GM20431 (cell line): ENCODE measurements around the gene SNED1.
"Not testable (repeated sequence)": the region's sequence is repeated elsewhere in the genome, so short reads cannot be mapped to it uniquely, and the experiment has no call there.

Experiments used
- in situ Hi-C: fragments of 300-500 bp; cut with MseI, MboI; formaldehyde crosslinking; loops from one replicate; pipeline ENCODE4 v1.15.0; 2020; ENCODE audit warnings: low sequenced_read_pairs; ENCODE audit not compliant: unreplicated experiment

The SNED1 gene

DNA sequence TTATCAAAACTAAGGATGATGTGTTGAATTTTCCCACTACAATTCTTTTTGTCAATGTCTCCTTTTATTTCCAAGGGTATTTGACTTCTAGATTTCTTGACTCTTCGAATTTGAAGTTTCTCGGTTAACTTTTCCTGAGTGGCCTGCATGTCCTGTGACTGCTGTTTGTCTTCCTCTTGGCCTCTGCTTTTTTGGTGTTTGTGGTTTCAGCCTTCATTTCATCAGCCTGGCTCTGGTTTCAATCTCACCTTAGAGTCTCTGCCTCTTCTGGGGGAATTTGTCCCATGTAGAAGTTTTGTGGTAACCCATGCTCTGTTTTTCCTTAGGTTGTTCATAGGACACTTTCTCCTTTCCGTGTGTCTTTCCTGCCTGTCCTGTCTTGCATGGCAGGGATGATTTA lies 28.3 kb upstream of the SNED1 start:
- in situ Hi-C loops, result no loop called here

DNA sequence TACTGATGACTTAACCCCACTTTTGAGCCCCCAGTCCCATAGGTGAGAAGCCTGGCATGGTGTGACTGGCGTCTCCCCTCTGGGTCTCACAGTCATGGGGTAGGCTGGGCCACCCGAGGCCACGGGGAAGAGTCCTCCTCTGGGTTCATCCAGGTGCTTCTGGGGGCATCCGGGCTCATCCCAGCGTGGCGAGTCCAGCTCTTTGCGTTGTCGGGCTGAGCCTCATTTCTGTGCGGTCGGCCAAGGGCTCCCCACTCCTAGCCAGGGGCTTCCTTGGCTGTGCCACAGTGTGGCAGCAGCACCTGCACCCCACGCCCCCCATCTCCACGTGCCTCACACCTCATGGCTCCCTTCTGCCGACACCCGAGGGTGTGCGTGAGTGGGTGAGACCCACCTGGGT lies 27.6 kb upstream of the SNED1 start:
- in situ Hi-C loops, result no loop called here

DNA sequence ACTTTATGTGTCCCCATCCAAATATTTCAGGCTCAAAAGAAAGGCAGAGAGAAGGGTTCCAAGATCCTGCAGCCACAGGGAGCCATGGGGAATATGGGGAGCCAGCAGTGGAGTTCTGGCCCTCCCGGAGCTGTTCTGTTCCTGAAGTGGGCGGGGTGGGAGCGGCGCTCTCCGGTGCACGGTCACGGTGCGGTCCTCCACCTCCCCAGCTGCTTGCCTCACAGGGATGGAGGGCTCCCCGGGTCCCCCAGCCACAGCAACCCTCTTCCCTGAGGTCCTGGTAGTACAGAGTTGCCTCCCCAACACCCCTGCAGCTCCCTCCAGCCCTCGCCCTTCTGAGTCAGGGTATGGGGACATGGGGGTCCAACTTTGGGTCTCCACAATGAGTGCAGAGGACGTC lies 26.2 kb upstream of the SNED1 start:
- in situ Hi-C loops, result no loop called here

DNA sequence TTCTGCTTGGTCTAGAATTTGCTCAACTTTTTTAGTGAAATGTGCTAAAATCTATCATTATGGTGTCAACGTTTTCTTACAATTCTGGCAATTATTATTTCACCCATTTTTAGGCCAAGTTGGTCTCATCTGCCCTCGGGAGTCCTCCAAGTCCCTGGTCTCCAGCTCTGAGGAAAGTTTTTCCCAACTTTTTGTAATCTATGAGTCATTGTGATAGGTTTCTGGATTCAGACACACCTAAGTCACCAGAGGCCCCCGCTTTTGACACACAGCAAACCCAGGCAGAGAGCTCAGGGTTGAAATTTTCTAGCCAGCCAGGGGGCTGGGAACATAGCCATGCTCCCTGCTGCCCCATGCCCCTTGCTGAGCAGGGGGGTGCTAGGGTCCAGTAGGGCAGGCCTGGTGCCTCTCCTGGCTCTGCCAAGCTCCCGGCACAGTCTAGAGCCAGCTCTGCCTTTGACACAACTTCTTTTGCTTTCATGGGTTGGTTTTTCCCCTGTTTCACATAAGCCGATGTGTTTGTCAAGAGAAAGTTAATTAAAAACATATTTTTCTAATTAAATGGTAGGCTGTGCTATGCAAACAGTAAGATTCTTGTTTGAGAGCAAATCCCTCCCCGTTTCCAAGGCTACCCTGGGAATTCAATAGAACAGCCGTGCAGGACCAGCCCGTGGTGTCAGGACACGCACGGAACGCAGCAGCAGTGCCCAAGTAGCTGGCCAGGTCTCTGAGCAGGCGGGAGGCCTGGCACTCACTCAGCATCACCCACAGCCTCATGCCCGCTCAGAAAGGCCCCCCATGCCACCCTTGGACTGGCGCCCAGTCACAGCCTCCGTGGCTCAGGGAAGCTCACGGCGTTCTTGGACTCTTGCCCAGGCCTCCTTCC lies 25.5 kb upstream of the SNED1 start:
- in situ Hi-C loops, result no loop called here

DNA sequence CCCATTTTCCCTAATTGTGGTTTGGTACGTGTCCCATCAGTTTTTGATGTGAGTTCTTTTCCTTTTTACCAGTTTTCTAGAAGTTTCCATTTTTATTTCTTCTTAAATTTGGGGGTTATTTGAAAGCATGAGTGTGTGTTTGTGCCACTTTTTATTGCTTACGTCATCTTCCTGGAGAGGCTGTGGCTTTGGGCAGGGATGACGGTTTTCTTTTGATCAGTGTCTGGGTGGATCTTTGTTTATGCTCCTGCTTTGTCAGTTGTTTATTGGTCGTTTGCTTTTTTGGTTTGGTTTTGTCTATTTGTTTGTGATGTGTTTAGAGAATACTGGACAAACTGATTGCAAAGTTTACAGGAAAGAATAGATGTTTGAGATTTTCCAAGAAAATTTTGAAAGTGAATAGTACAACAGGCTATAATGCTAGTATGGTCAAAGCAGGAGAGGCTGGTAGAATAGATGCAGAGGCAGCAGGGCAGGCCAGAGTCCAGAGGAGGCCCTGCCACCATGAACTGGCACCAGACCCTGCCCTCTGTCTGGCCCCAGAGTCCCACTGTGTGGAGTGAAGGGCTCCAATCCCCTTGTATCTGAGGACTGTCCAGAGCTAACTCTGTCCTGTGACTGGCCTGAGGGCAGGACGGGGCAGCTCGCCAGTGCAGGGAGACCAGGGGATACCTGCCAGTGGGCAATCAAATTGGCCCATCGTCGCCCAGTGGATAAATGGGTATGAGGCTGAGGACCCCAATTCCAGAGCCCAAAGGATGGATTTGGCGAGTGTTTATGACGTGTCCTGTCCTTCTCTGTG lies 23.4 kb upstream of the SNED1 start:
- in situ Hi-C loops, result no loop called here

DNA sequence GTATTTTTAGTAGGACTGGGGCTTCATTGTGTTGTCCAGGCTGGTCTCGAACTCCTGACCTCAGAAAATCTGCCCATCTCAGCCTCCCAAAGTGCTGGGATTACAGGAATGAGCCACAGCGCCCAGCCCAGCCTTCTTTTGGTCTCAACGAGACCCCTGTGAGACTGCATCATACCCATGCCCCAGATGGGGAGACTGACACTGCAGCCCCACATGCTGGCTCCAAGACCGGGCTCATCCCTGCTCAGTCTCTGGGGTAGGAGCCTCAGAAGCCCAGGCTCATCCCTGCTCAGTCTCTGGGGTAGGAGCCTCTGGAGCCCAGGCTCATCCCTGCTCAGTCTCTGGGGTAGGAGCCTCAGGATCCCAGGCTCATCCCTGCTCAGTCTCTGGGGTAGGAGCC lies 22.5 kb upstream of the SNED1 start:
- in situ Hi-C loops, result not testable (repeated sequence)

DNA sequence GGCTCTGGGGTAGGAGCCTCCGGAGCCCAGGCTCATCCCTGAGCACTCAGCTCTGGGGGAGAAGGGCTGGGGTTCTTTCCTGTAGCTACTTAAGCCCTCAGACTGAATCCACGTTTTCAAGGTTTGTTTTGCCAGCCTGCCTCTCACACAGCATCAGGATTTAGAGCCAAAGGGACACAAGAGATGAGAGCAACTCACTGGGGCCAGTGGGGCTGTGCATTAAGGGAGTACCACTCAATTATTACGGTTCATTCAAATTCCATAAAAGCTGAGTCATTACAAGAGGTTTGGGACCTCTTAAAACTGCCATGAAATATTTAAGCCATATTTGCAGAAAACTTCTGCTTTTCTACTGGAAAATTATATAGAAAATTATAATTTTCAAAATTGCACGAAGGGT lies 17.1 kb upstream of the SNED1 start:
- in situ Hi-C loops, result no loop called here

DNA sequence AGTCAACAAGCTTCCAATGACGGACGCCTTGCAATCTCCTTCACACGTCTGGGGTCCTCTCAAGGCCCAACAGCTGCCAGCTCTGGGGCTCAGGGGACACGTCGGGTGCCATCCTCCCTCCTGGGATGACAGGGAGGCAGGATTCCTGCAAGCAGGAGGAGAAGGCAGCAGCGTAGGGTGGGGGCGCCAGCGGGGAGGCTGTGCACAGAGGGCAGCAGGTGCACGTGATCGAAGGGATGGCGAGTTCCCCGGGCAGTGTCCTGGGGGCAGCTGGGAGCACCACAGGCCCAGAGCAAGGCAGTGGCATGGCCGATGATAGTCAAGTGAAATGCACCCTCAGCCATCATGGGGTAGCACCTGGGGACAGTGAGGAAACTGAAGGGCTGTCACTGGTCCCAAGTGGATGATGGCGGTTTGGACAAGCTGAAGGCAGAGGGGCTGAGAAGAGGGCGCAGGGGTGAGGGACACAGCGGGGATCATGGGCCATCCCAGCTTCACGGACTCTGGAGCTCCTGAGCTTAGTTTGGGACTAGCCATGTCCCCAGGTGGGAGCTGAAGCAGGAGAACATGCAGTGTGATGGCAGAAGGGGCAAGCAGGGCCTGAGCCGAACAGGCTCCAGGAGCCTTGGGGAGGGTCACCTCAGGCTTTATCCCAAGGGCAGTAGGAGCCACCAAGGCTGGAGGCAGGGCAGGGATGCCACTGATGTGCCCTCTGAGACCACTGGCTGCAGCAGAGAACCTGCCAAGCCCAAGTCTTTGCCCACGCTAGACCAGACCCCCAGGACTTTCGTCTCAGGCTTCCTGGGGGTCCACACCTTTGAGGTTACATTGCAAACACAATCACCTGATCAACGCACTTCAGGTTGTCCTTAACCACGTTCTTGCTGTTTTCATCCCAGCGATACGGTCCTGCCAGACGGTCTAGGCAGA lies 16.3 kb upstream of the SNED1 start:
- in situ Hi-C loops, result no loop called here

DNA sequence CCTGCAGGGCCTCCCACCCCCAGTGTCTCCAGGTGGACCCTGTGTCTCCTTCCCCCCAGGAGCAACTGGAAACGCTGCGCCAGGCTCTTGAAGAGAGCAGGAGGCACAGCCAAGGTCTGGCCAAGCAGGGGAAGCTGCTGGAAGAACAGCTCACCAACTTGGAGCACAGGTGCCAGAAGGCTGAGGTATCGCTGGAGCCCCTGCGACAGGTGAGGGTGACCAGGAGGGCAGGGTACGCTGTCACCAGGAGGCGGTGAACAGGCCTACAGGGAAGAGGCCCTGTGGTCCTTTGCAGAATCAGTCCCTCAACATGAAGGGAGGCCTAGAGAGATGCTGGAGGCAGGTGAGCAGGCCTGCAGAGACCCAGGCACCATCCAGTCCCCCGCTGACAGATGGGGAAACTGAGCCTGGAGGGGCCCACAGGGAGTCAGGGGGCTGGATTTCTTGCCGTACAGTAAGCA lies 15.6 kb upstream of the SNED1 start:
- in situ Hi-C loops, result no loop called here

DNA sequence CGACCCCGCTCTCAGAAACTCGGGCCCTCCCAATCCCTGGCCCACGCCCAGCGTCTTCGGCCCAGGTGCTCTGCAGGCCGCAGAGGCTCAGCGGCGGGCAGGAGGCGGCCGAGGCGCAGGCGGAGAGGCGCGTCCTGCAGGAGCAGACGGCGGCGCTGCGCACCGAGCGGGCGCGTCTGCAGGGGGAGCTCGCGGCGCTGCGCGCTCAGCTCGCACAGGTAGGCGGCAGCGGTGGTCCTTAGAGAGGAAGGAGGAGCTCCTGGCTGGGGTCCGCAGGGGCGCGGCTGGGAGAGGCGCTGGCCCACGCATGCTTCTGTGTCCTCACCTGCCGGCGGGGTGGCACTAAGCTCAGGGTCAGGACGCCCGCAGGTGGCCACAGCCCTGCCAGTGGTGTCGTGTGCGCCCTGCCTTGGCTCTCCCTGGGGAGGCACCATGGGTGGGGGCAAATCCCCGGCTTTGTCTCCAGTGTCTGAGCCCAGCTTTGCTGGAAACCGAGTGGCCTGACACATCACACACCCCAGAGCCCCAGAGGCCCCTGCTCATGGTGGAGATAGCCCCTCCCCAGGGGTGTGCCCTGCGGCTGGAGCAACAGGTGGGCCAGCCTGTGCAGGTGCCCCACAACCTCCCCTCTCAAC lies 14.9 kb upstream of the SNED1 start:
- in situ Hi-C loops, result no loop called here

DNA sequence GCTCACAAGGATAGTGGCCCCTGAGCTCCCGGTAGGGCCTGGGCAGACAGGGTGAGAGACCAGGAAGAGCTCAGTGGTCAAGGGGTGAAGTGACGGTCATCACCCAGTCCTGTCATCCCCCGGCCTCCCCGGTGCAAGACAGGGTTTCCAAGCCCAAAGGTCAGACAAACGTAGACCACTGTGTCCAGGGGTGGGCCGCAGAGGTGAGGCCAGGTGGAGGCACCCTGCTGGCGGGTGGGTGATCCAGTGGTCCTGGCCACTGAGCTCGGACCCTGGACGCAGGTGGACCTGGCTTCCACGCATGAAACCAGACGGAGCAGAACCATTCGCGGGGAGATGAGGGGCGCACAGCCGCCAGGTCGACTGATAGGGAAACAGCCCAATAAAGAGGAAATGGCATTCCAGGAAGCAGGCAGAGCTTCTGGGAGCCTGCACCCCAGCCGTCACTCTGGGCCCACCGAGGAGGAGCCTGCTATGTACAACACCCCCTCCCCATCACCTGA lies 14.4 kb upstream of the SNED1 start:
- in situ Hi-C loops, result no loop called here

DNA sequence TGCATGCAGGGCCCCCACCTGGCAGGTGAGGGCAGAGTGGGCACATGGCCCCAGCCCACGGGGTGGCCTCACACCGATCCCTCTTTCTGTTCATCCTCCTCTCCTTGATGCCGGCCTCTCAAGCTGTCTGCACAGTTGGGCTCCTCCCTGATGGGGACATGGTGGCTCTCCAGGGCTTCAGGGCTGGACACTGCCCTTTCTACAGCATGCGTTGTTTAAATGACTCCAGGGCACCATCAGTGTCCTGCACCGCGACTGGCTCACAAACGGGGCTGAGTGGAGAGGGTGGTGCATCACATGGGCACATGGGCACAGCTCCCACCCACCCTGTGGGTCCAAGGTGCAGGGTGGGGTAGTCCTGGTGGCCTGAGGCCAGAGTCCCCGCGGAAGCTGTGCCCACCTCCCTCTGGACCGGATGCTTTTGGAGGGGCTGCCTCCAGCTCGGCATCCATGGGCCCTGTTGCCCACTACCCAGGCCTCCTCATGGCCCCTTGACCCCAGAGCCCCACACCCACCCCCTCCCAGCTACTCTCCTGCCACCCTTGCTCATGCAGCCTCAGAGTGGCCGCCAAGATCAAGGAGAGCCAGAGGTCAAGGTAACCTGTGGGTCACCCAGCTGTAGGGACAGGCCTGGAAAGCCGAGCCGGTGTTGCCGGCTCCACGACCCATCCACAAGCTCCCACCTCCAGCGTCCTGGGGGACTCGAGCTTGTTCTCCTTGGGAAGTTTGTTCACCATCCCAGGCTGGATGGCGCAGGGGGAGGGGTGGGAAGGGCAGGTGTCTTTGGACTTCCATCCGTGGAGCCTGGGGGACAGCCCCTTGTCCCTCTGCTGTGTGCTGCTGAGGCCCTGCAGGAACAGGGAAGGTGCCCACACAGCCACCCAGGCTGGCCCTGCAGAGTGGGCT lies 12.3 kb upstream of the SNED1 start:
- in situ Hi-C loops, result no loop called here

DNA sequence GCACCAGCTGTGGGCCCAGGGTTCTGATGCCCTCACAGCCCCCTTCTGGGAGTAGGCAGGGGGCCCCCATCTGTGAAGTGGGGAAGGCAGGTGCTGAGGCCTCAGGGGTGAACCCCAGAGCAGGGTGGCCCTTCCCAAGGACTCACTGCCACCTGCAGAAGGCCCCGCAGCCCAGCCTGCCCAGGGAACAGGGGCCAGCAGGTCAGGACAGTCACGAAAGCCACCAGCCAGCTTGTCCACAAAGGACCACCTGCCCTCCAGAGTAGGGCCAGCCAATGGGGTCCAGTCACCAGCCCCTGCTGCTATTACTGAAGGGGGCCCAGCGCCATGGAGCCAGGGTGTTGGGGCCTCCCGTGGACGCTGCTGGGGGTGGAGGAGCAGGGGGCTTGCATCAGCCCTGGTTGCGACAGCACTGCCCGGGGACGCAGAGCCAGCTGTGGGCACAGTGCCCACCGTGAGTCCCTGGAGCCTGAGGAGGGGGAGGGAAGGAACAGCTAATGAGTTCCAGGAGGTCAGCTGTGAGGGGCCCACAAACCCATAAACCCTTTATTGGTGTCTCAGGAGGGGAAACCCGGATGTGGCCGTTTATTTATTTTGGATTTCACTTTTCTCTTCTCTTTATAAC lies 11.5 kb upstream of the SNED1 start:
- in situ Hi-C loops, result no loop called here

DNA sequence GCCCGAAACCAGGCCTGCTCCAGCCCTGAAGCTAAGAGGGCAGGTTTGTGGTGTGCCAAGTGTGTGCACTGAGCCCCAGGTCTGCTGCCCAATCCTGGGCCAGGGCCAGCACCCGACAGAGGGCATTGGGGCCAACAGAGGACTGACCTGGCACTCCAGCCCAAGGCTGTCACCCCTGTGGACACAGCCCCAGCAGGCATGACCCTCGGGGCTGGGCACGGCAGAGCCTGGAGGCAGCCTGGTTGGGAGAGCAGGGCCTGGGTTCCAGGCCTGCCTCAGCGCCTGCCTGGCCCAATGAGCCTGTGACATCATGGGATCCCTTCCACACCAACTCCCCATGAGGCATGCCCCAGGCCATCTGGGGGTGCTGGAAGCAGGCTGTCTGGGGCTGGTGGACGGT lies 10.8 kb upstream of the SNED1 start:
- in situ Hi-C loops, result no loop called here

DNA sequence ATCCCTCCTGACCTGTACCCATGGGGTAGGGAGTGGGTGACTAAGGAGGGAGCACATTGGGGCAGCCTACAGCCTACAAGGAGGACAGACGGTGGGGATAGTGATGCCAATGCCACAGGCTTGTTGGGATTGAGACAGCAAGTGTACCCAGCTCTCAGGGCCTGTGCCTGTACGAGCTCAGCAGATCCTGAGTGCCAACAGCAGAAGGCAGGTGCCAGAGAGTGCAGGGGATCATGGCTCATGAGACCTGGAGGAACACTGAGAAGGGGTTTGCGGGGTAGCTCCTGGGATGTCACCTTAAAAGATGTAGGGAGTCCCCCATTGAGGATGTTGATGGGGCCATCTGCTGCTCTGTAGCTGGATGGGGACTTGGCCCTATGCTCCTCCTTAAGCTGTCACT lies 10.3 kb upstream of the SNED1 start:
- in situ Hi-C loops, result no loop called here

DNA sequence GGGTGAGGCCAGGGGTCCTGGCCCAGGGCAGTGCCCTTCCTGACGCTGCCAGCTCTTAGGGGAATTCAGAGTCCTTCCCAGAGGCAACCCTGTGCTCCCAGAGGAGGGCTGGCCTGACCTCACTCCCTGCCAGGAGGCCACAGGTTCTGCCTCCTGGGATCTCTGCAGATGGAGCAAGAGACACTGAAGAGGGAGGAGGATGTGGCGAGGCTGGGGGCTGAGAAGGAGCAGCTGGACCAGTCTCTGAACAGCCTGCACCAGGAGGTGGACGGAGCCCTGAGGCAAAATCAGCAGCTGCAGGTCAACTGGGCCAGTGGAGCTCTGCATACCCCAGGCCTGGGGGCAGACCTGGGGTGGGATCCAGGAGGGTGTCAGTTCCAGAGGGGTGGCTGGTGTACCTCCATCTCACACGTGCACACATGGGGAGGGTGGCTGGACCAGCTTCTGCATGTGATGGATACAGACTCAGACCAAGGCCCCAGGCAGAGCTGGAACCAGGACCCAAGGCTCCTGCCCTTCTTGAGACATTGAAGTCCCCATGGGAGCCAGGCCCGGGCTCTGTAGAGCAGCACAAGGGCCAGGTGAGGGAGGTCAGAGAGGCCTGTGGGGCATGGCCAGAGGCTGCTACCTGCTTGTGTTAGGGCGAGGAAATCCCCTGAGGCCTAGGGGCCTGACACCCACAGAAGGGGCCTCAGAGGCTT lies 9.7 kb upstream of the SNED1 start:
- in situ Hi-C loops, result no loop called here

DNA sequence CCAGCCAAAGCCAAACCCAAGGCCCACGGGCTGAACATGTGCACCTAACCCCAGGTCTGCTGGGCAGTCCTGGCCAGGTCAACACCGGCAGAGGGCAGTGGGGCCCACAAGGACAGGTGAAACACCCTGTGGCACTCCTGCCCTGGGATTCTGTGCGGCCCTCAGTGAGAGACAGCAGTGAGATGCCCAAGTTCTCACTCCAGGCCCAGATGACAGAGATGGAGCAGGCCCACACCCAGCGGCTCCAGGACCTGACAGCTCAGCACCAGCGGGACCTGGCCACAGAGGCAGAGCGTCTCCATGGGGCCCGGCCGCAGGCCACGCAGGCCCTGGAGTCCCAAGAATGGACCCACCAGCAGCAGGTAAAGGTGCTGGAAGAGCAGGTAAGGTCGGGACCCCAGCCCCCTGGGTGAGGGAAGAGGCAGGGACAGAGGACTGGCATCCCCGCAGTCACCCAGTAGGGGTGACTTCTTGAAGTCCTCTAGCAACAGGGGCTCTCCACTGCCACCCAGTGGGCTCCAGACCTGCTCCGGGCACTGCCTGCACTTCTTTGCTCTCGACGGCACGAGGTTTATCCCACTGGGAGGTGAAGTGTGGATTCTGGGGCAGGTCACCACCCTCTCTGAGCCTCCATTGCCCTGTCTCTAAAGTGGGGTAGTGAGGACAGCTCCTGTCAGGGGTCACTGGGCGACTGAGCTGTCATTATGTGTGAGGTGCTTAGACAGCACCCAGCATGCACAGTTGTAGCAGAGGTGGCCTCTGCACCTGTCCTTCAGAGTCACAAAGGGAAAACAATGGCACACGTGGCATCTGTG lies 8.8 kb upstream of the SNED1 start:
- in situ Hi-C loops, result no loop called here
